Keratinocyte (primary cell): ENCODE data around the gene CD47. TPM values are rescaled to one million over a fixed set of nuclear protein-coding genes. Genes with fewer than 3 reads are reported as not detected.

ENCODE experiments used
- DNase-seq: peaks from one replicate; pipeline ENCODE4 v3.0.0-alpha.2; 2011; ENCODE audit warnings: low read depth, missing footprints, low spot score
- FAIRE-seq: peaks from 2 replicates; lab custom pipeline; 2011; peaks lifted over from hg19 to GRCh38; lab: Jason Lieb, UNC
- H2AFZ ChIP-seq: 2 replicates; pipeline ENCODE4 v1.6.0; 2012; ENCODE audit warnings: low read length, control low read depth, inconsistent platforms; ENCODE audit not compliant: control insufficient read depth
- H3K27ac ChIP-seq: 2 replicates; pipeline ENCODE4 v1.5.1; 2011; ENCODE audit warnings: low read length; ENCODE audit not compliant: control insufficient read depth, insufficient read depth
- H3K27me3 ChIP-seq: 3 replicates; pipeline ENCODE4 v1.6.0; 2011; ENCODE audit warnings: low read length; ENCODE audit not compliant: control insufficient read depth, insufficient read depth; ENCODE audit errors: extremely low read depth
- H3K36me3 ChIP-seq, 2 experiments: 2 replicates in 1 of 2; 3 replicates in 1 of 2; pipeline ENCODE4 v1.5.1; 2011; ENCODE audit warnings: low read length in 2 of 2, mild to moderate bottlenecking in 1 of 2; ENCODE audit not compliant: control insufficient read depth in 2 of 2, insufficient read depth in 2 of 2; ENCODE audit errors: extremely low read depth in 1 of 2
- H3K4me1 ChIP-seq: 3 replicates; pipeline ENCODE4 v1.5.1; 2011; ENCODE audit warnings: low read length; ENCODE audit not compliant: control insufficient read depth, insufficient read depth; ENCODE audit errors: extremely low read depth
- H3K4me2 ChIP-seq: 3 replicates; pipeline ENCODE4 v1.6.0; 2011; ENCODE audit warnings: low read depth, low read length; ENCODE audit not compliant: control insufficient read depth, insufficient read depth; ENCODE audit errors: extremely low read depth
- H3K4me3 ChIP-seq, 3 experiments: fragments of 200-600 bp in 1 of 3; sonication (generic) in 1 of 3; 2 replicates in 2 of 3; 3 replicates in 1 of 3; pipeline ENCODE4 v1.5.1; 2011 to 2016; ENCODE audit warnings: low read length in 3 of 3, mild to moderate bottlenecking in 3 of 3, control low read depth in 2 of 3, inconsistent platforms in 1 of 3, low read depth in 1 of 3, mixed read lengths in 1 of 3, mixed run types in 1 of 3, moderate library complexity in 1 of 3; ENCODE audit not compliant: control insufficient read depth in 2 of 3, insufficient read depth in 2 of 3; ENCODE audit errors: extremely low read depth in 1 of 3
- H3K79me2 ChIP-seq: 2 replicates; pipeline ENCODE4 v1.6.0; 2012; ENCODE audit warnings: low read length; ENCODE audit not compliant: control insufficient read depth, insufficient read depth
- H3K9ac ChIP-seq: 3 replicates; pipeline ENCODE4 v1.6.0; 2011; ENCODE audit warnings: low read length; ENCODE audit not compliant: control insufficient read depth, insufficient read depth; ENCODE audit errors: extremely low read depth
- H3K9me1 ChIP-seq: 3 replicates; pipeline ENCODE4 v1.6.0; 2011; ENCODE audit warnings: low read length; ENCODE audit not compliant: control insufficient read depth, insufficient read depth; ENCODE audit errors: extremely low read depth
- H3K9me3 ChIP-seq: 2 replicates; pipeline ENCODE4 v1.5.1; 2012; ENCODE audit warnings: low read depth, low read length; ENCODE audit not compliant: control insufficient read depth
- H4K20me1 ChIP-seq: 3 replicates; pipeline ENCODE4 v1.6.0; 2011; ENCODE audit warnings: low read length; ENCODE audit not compliant: control insufficient read depth, insufficient read depth; ENCODE audit errors: extremely low read depth
- CTCF ChIP-seq, 3 experiments: IDR thresholded peaks in 1 of 3; conservative IDR thresholded peaks in 1 of 3; optimal IDR thresholded peaks in 1 of 3; 2 replicates in 2 of 3; 3 replicates in 1 of 3; pipeline versions ENCODE3 to v1.5.1; 2011; ENCODE audit warnings: low read length in 3 of 3, mild to moderate bottlenecking in 3 of 3, moderate library complexity in 2 of 3, control low read depth in 1 of 3, inconsistent platforms in 1 of 3; ENCODE audit not compliant: insufficient read depth in 2 of 3; ENCODE audit errors: extremely low read depth in 1 of 3
- EZH2 ChIP-seq: IDR thresholded peaks from one replicate; pipeline ENCODE4 v1.6.1; 2012; ENCODE audit warnings: inconsistent platforms, mild to moderate bottlenecking, low read length, moderate library complexity
- dilution Hi-C: fragments of 300-500 bp; cut with MboI; formaldehyde crosslinking; loops from one replicate; pipeline ENCODE4 v1.7.0; 2020; ENCODE audit warnings: low sequenced_read_pairs; ENCODE audit not compliant: extremely low pct_ligation_motif_present
- polyA plus RNA-seq, 5 experiments: library from polyadenylated mRNA; depleted of rRNA in 3 of 5; stranded (reverse) in 3 of 5; stranded (forward) in 1 of 5; unstranded in 1 of 5; fragments of >200 nt; gene quantifications; 1 replicate in 1 of 5; 2 replicates in 3 of 5; 3 replicates in 1 of 5; pipeline versions ENCODE4 v1.2.1 to v1.2.3, GENCODE V29; 2011 to 2012; ENCODE audit warnings: missing spikeins in 2 of 5, low read depth in 1 of 5, low replicate concordance in 1 of 5

Gene CD47
- polyA plus RNA-seq, 1 donor (not counting 4 experiments of a cell fraction or from before 2014, with no cell fraction given) = 96.5 TPM

GRCh38 chr3:108130236-108130635 lies 39.4 kb upstream of the CD47 start:
- peaks cover 43% of the 10 kb centered on the region for H3K4me1 ChIP-seq
- dilution Hi-C loops = no loop called here

GRCh38 chr3:108127301-108127988 lies 36.6 kb upstream of the CD47 start:
- dilution Hi-C loops = no loop called here
- peak; percentile 53 for DNase-seq
- H3K36me3 ChIP-seq = no peaks in the 10 kb centered on the region
- no peaks in the 10 kb centered on the region for H3K9me3 ChIP-seq
- H3K79me2 ChIP-seq = no peaks in the 10 kb centered on the region
- FAIRE-seq = peak; percentile 74
- H3K4me2 ChIP-seq = peak overlapping the region; percentile 24
- H3K4me3 ChIP-seq = no peak overlapping the region
- H3K27me3 ChIP-seq = no peaks in the 10 kb centered on the region
- TF ChIP-seq EZH2 = no peak
- TF ChIP-seq CTCF (optimal IDR thresholded peaks at IDR 0.05 in 1 of 3, IDR thresholded peaks at IDR 0.05 in 1 of 3, conservative IDR thresholded peaks at IDR 0.05 in 1 of 3; ENCODE audit: extremely low read depth in 1 of 3, insufficient read depth in 2 of 3, low read length in 3 of 3) = no peak
- no peaks in the 10 kb centered on the region for H4K20me1 ChIP-seq
- peaks cover 36% of the 10 kb centered on the region for H3K4me1 ChIP-seq
- H3K9me1 ChIP-seq = no peaks in the 10 kb centered on the region
- H2AFZ ChIP-seq = peak overlapping the region; percentile 63
- H3K9ac ChIP-seq = no peak overlapping the region
- peak overlapping the region; percentile 49 for H3K27ac ChIP-seq

More at GRCh38 chr3:108130236-108130635, 39.4 kb upstream of the CD47 start:
- Histone ChIP-seq H3K79me2 (no peaks in the 10 kb centered on the region), H3K36me3 (no peaks in the 10 kb centered on the region), H3K9me3 (no peaks in the 10 kb centered on the region), H3K4me2 (no peak overlapping the region), H3K27me3 (no peaks in the 10 kb centered on the region), H3K9me1 (no peaks in the 10 kb centered on the region), H3K4me3 (no peak overlapping the region), H3K9ac (no peak overlapping the region), H3K27ac (peak overlapping the region; percentile 96), H2AFZ (peak overlapping the region; percentile 8), H4K20me1 (no peaks in the 10 kb centered on the region)
- DNase-seq = no peak
- no peak for FAIRE-seq
- TF ChIP-seq CTCF (optimal IDR thresholded peaks at IDR 0.05 in 1 of 3, IDR thresholded peaks at IDR 0.05 in 1 of 3, conservative IDR thresholded peaks at IDR 0.05 in 1 of 3; ENCODE audit: extremely low read depth in 1 of 3, insufficient read depth in 2 of 3, low read length in 3 of 3) (no peak), EZH2 (no peak)
